Measurements from ENCODE around the gene C5.
A peak's percentile ranks its signal among the peaks of the same experiment; 100 is the strongest.

The C5 gene

GRCh38 chr9:120940573-120940972, 109.5 kb downstream of the C5 start:
- no peak for DNase-seq (ENCODE audit: low read depth)

- DNase-seq (ENCODE audit: low read depth) = no peak
These were observed 111.2 kb downstream of the C5 start for GRCh38 chr9:120938851-120939250.

GRCh38 chr9:120937596-120937995, 112.5 kb downstream of the C5 start:
- no peak for DNase-seq (ENCODE audit: low read depth)

GRCh38 chr9:120937127-120937526, 112.9 kb downstream of the C5 start:
- no peak for DNase-seq (ENCODE audit: low read depth)

- DNase-seq (ENCODE audit: low read depth) = no peak
These were observed 113.3 kb downstream of the C5 start for GRCh38 chr9:120936764-120937122.

GRCh38 chr9:120936011-120936763, 113.9 kb downstream of the C5 start:
- peak; percentile 84 for DNase-seq (ENCODE audit: low read depth)

- peak; percentile 58 for DNase-seq (ENCODE audit: low read depth)
These were observed 114.7 kb downstream of the C5 start for GRCh38 chr9:120935383-120935857.

GRCh38 chr9:120934281-120934680, 115.8 kb downstream of the C5 start:
- no peak for DNase-seq (ENCODE audit: low read depth)

- no peak for DNase-seq (ENCODE audit: low read depth)
These were observed 116.6 kb downstream of the C5 start for GRCh38 chr9:120933310-120934055.

- no peak for DNase-seq (ENCODE audit: low read depth)
These were observed 117.8 kb downstream of the C5 start for GRCh38 chr9:120932086-120932823.

- DNase-seq (ENCODE audit: low read depth) = no peak
These were observed 118.6 kb downstream of the C5 start for GRCh38 chr9:120931231-120932085.

- DNase-seq (ENCODE audit: low read depth) = no peak
These were observed 120.8 kb downstream of the C5 start for GRCh38 chr9:120929229-120929791.

GRCh38 chr9:120928483-120929228, 121.4 kb downstream of the C5 start:
- no peak for DNase-seq (ENCODE audit: low read depth)

- DNase-seq (ENCODE audit: low read depth) = no peak
These were observed 122.0 kb downstream of the C5 start for GRCh38 chr9:120928015-120928482.

GRCh38 chr9:120927269-120928014, 122.6 kb downstream of the C5 start:
- no peak for DNase-seq (ENCODE audit: low read depth)

GRCh38 chr9:120926397-120926928, 123.6 kb downstream of the C5 start, which contains the start of gene TRAF1:
TRAF1 (minus strand) TSS chr9:120926796; CDS start chr9:120926075, 721 bp downstream.
- no peak for DNase-seq (ENCODE audit: low read depth)

GRCh38 chr9:120925535-120926396, 124.3 kb downstream of the C5 start:
- no peak for DNase-seq (ENCODE audit: low read depth)
